HG02610 (cell line): ENCODE results near the gene LCE3C.
"Not testable (repeated sequence)": the region's sequence is repeated elsewhere in the genome, so short reads cannot be mapped to it uniquely, and the experiment has no call there.

ENCODE experiments used
- ATAC-seq: cut with Tn5 transposase; IDR thresholded peaks from one replicate; pipeline ENCODE4 v1.9.1; 2021; ENCODE audit warnings: mild to moderate bottlenecking, moderate library complexity; ENCODE audit not compliant: unreplicated experiment

Gene LCE3C, protein sequence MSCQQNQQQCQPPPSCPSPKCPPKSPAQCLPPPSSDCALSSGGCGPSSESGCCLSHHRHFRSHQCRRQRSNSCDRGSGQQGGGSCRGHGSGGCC

DNA sequence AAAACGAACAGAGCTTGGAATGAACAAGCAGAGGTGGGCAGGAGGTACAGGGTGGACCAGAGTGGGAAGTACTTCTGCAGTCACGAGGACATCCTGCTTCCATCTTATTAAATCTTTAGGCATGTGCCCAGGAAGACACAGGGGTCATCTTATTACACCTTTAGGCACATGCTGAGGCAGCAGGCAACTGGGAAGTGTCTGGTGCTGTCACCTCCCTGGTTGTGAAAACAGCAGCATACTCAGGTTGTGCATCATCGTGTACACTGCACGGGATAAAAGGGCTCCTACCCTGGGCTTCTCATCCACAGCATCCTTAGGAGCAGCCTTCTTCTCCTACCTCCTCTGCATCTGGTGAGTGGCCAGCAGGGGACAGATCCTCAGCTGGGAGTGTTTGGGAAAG lies at the start of gene LCE3C:
Gene LCE3C, plus strand, starts transcription at position 301 of the 400 bp plus-strand sequence. CDS start 498 bp downstream, outside the sequence.
- ATAC-seq = no peak

- ATAC-seq = no peak
These were observed 34.9 kb upstream of the LCE3C start for GRCh38 chr1:152565115-152565514.

DNA sequence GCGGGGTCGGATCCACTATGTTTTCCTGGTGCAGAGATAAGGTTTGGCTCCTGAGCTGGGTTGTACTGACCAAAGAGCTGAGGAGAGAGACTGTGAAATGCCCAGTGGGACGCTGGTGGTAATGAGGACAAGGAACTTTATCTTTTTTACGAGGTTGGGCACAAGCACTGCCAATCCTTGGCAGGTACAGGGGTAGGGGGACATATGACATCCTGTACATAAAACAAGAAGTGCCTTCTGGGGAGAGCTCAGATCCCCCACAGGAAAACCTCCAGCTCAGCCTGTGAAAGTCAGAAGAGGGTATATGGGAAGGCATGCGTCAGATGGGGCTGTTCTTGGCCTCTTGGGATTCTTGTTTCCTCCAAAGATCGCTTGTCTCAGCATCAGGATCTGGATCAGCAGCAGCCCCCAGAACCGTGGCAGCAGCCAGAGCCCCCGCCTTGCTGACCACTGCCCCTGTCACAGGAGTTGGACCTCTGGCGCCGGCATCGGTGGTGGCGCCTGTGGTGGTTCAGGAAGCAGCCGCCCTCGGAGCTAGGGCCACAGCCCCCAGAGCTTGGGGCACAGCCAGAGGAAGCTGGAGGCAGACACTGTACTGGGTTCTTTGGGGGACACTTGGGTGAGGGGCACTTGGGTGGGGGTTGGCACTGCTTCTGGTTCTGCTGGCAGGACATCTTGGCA lies 34.4 kb upstream of the LCE3C start:
- ATAC-seq = no peak

DNA sequence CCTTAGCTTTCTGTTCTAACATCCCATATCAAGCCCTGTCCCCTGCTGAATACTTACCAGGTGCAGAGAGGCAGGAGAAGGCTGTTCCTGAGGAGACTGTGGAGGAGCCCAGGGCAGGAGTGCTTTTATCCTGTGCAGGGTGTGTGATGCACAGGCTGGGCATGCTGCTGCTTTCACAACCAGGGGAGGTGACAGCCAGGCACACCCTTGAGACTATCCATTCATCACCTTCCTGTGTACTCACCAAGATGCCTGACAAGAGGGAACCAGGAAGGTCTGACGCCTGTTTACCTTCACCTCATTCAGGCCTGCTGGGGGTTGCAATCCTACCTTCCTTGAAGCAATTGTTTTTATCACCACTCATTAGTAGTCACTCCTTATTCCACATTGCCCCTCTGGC lies 33.4 kb upstream of the LCE3C start, which contains the start of gene LCE3E:
Gene LCE3E, minus strand, starts transcription at position 100 of the 400 bp plus-strand sequence. CDS start 572 bp downstream, outside the sequence.
- no peak for ATAC-seq

DNA sequence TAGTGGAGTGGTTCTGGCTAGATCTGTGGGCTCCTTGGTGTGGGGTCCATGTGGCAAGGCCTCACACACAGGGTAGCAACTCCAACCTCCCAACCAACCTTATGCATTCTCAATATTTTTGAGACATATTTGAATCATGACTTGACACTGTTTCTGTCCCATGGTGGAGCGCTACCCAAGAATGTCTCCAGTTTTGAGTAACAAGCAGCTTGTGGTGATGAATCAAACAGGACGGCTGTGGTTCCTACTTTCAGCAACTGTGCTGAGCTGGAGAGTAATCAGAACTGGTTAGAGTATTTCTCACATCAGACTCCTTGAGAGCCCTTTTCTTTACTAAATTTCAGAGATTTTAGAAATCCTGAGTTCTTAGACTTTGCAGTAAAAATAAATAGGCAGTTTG lies 22.9 kb upstream of the LCE3C start:
- ATAC-seq = peak; percentile 63

GRCh38 chr1:152579526-152579925 lies 20.5 kb upstream of the LCE3C start:
- not testable (repeated sequence) for ATAC-seq

DNA sequence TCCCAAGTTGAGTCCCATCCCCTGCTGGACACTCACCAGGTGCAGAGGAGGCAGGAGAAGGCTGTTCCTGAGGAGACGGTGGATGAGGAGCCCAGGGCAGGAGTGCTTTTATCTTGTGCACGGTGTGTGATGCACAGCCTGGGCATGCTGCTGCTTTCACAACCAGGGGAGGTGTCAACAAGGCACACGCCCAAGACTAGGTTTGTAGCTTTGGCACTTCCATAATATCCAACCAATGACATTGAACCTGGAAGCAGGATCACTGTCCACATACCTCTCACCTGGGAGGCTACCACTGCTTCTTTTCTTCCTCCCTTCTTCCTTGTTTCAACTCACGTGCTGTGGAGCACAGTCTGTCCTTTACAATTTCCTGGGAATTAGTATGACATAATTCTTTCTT lies 19.6 kb upstream of the LCE3C start, which contains the start of gene LCE3D:
Gene LCE3D, minus strand, starts transcription at position 84 of the 400 bp plus-strand sequence. CDS start 580 bp downstream, outside the sequence.
- ATAC-seq = no peak

- ATAC-seq = no peak
These were observed 17.4 kb upstream of the LCE3C start for GRCh38 chr1:152582647-152583046.

- ATAC-seq = no peak
These were observed 14.4 kb upstream of the LCE3C start for GRCh38 chr1:152585586-152585985.

DNA sequence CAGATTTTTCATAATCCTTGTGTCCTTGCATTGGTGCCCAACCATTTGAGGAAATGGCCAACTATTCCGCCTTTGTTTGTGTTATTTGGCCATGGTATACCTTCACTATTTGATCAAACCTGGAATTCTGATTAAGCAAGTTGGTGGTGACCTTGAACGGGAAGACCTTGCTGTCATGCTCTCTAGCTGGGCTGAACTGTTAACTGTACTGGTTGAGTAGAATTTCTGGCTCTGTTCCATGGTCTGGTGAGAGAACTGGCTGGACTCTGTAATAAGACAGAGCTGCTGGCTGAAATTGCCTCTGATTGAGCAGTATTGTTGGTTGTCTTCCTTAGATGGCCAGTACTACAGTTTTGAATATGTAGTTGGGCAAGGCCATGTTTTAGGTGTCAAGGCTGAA lies 3.0 kb upstream of the LCE3C start:
- no peak for ATAC-seq

GRCh38 chr1:152613511-152613910 lies 13.5 kb downstream of the LCE3C start, which contains the start of gene LCE3B:
Gene LCE3B, plus strand, starts transcription at chr1:152613811. Its CDS starts 0 bp downstream, at chr1:152613811.
- no peak for ATAC-seq

- no peak for ATAC-seq
These were observed 22.0 kb downstream of the LCE3C start for GRCh38 chr1:152621993-152622392.

DNA sequence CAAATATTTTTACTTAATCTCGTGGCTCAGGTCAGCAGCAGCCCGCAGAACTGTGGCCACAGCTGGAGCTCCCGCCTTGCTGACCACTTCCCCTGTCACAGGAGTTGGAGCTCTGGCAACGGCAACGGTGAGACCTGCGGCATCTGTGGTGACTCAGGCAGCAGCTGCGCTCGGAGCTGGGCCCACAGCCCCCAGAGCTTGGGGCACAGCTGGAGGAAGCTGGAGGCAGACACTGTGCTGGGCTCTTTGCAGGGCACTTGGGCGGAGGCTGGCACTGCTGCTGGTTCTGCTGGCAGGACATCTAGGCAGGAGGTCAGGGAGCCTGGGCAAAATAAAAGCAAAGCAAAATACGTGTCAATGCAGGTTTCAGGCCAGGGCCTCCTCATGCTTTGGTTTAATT lies 22.8 kb downstream of the LCE3C start, which contains the start of gene LCE3A:
Gene LCE3A, minus strand, starts transcription at position 301 of the 400 bp plus-strand sequence. Its CDS starts 0 bp downstream, at position 301.
- no peak for ATAC-seq

GRCh38 chr1:152623203-152623844 lies 23.3 kb downstream of the LCE3C start:
- no peak for ATAC-seq

DNA sequence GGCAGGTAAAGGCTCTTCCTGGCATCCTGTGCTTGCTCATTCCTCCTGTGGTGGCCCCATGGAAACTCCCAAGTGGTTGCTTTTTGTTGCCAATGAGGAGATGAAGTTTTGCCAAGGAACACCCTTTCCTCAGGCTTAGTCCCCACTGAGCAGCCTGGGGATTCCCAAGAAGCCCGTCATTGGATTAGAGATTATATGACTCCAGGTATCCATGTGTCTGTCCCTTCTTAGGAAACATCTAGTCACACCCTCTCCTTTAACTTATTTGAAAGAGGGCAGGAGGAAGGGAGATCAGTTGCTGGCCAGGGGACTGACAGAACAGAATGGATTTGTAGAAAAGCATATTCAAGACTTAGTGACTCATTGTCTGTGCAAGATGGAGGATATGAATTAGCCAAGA lies 26.7 kb downstream of the LCE3C start:
- no peak for ATAC-seq

DNA sequence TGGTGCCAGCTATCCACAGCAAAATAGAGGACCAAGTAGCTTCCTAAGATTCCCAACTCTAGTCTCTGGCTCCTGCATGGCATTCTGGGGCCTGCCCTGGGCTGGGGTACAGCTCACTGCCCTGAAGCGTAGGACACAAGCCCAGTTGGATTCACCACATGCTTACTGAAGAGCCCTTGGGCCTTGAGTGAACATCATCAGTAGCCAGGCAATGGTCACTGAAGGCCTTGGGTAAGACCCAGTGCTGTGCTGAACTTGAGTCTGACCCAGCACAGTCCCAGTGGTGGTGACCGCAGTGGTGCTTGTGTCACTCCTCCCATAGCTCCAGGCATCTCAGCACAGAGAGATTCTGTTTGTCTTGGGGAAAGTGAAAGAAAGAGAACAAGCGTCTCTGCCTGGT lies 30.6 kb downstream of the LCE3C start:
- ATAC-seq = no peak

- no peak for ATAC-seq
These were observed 40.3 kb downstream of the LCE3C start for GRCh38 chr1:152640351-152640750.

DNA sequence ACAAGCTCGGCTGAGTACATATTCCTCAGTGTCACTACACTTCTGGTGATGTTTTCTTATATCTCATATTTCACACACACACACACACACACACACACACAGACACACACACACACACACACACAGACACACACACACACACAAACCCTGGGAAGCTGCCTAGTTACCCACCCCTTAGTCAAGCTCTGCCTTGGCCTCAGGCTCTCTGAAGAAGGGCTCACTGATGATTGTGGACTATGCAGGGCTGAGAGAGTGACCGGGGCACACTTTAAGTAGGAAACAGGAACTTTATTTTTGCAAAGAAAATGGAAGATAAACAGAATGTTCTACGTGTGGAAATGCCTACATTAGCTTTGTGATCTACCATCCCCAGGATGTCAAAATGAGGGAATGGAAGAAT lies 43.9 kb downstream of the LCE3C start:
- ATAC-seq = no peak

DNA sequence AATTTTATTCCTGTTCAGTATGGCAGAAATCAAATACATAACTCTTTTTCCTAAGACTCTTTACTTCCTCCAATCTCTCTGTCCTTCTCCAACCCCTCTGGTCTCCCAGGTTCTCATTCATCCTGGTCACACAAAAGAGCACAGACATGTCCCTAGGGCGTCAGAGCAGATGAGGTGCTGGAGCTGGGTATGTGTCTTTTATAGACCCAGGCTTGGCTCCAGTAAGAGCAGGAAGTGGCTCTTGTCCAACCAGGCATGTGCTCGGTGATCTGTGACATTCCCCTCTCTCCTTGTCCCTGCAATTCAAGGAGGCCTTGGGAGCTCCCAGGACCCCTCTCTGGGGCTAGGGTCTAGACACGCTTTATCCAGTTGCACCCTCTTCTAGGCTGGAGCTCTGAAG lies 45.1 kb downstream of the LCE3C start:
- ATAC-seq = no peak

DNA sequence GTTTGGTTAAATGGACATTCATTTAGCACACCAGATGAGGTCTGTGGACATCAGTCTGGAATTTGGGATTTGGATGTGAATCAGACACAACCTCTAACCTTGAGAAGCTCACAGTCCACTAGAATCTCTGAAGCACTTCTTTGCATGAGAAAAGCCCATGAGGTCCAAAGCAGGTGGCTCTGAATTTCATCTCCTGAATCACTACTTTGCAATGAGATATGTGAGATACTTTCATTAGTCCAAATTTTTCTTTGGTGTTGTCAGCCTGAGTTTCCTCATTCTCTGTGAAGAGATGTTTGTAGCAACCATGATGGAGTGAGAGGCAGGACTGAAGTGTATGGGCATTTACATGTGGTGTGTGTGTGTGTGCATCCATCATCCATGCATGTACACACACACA lies 46.6 kb downstream of the LCE3C start:
- no peak for ATAC-seq
